GM21515 (cell line): ENCODE data around the gene MID1IP1.

ENCODE experiments used
- ATAC-seq: cut with Tn5 transposase; IDR thresholded peaks from one replicate; pipeline ENCODE4 v1.9.1; 2021; ENCODE audit not compliant: unreplicated experiment

The MID1IP1 gene

DNA sequence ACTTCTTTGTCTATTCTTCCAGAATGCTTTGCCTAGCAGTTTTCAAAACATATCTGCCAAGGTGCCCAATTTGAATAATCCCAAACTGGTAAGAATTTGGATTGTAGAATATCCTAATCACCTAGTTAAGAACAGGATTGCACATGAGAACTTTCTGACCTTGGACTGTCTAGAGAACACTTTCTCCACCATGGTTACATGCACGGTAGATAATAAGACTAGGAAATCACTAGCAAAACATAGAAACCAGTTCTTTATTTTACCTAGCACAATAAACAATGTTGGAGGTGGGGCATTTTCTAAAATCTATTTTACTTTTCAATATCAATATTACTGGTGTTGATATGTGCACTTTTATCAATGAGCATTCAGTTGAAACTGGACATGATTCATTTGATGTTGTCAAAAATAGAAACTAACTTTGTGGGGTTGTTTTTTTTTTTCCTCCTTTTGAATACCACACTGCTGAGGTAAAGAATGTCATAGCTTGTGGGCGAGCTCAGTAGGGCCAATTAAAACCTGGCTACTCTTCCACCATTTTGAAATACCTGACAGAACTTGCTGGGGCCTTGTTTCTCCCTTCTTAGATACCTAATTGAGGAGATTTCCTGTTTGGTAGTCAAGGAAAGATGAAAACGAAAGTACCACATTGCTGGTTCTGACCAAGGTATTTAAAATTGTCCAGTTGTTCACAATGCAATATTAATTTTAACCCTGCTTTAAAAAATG lies 10.4 kb downstream of the MID1IP1 start:
- no peak for ATAC-seq

DNA sequence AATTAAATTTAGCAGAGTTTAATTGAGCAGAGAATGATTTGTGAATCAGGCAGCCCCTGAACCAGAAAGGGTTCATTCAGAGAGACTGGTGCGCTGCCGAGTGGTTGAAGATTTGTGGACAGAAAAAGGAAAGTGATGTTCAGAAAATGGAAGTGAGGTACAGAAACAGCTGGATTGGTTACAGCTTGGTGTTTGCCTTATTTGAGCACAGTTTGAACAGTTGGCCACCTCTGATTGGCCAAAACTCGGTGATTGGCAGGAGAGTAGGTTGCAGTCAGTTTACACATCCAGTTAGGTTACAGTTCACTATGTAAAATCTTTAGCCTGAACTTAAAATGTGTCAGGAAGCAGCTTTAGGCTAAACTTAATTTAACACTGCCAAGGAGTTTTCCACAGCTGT lies 14.9 kb downstream of the MID1IP1 start:
- ATAC-seq, result no peak

DNA sequence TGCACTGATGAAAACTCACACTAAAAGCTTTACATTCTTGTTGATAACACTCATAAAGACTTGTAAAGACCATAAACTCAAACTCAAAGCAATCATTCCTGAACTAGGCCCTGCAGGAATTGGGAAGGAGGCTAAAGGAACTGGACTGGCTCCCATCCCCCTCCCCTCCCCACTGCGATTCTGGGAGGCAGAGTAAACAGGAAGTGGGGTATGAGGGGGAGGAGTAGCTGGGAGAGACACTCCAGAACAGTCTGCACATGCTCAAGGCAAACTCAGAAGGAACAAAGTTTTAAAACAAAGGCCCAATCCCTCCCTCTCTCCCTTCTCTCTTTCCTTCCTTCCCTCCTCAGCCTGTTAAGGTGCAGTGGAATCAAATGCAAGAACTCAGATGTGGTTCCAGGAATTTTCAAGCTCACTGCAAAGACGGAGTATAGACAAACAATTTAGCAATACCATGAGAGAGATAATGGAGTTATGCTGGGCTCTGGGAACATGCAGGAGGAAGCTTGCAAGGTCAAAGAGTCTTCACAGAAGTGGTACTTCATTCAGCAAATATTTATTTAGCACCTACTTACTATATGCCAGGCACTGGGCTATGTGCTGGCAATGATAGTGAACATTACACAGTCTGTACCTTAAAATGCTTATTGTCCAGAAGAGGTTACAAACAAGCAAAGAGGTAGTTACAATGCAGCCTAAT lies 15.9 kb downstream of the MID1IP1 start:
- no peak for ATAC-seq

DNA sequence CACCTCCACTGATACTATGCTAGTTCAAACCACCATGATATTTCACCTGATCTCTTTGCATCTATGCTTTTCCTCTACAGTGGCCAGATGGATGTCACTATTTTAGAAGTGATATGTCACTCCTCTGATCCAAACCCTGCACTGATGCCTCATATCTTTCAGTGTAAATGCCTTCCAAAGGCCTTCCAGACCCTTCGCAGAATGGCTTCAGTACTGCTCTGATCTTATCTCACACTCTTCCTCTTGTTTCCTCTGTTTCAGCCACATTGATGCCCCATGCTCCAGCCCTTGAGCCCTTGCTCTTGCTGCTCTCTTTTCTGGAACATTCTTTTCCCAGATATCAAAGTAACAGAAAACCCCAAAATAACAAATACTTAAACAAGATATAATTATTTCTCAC lies 17.9 kb downstream of the MID1IP1 start:
- no peak for ATAC-seq

DNA sequence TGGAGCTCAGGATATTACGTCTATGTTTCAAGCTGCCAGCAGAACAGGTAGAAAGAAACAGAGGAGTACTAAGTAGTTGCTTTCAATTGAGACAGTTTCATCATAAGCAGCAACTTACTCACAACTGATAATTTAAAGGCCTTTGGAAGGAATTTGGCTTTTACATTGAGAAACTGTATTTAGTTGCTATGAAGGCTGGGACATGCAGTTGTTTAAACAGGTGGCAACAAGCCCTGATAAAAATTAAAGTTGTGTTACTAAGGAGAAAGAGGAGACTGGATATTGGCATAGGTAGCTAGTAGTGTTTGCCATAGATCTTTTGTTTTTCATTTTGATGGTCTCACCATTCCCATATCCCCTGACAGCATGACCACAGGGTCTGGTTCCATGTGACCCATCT lies 18.4 kb downstream of the MID1IP1 start:
- ATAC-seq, result no peak

DNA sequence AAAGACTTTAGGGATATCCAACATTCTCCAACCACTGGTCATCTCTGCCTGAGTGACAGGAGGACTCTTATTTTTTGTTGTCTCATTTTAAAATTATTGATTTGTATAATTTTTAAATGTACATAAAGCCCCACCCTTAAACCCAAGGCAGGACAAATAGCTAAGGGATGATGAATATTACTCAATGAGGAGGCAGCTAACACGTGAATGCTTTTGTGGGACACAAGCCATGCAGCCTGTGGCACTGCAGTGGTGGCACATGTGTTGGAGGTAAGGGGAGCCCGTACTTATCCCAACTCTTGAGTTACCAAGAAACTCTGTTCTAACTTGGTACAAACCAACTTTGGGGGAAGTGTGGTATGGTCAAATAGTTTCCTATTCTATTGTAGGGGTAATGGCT lies 19.5 kb downstream of the MID1IP1 start:
- no peak for ATAC-seq

DNA sequence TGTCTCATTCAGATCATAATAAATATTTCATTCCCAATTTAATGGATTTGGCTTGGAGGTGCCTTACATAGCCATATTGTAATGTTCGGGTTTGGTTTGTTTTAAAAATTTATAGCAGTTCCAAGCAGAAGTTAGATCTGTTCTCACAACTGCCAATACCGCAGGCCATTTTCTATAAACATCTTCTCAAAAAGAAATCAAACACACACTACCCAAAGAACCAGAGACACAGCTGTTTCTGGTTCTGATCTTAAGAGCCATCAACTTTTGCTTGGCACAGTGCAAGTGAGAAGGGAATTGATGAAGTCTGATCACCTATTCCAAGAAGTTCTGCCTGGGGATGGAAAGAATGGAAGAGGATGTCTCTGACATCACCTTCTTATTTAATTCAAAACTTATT lies 22.9 kb downstream of the MID1IP1 start:
- no peak for ATAC-seq

DNA sequence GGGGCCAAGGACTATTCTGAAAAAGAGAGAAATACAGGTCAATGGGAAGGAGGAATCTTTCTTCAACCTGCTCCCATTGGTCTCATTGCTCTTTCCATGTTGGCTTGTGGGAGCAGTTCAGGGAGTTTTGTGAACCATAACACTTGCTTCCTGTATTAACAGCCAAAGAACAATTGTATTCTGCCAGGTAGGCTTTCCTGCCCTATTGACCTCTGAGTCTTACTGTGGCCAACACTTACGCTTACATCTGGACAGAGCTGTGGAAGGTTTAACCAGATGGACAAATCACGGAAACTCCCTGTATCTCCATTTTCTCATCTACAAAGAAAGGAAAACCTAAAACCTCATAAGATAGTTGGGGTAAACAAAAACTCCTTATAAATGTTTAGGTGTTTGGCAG lies 30.7 kb downstream of the MID1IP1 start:
- ATAC-seq, result no peak

DNA sequence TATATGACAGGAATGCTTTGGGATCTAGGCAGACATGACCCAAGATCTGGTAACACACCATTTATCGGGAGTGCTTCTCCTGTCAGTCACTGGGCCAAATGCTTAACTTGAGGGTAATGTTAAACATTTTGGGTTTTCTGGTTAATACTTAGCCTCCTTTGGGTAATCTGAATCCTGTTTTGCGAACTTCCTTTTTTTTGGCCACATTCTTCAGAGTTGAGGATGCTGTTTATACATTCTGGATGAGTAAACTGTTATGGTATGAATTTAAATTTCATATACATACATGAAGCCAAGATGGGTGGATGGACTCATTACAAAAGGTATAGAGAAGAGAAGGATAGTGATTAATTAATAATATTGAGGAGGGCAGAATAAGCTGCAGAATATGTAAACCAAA lies 36.1 kb downstream of the MID1IP1 start:
- no peak for ATAC-seq

DNA sequence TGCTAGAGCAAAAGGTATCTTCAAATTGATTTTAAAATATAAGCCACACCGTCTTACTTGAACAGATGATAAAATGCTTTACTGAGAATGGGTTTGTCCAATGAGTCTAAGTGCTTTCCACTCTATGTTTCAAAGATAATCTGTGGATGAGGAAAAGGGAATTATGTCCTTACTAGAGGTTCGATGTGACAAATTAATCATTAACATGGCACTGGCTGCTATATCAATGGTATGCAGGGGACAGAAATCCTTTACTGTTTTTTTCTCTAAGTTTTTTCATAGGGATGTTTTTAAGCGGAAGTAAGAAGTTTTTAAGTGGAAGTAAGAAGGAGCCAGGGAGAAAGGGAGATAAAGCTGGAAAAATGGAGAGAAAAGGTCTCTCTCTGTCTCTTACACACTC lies 38.0 kb downstream of the MID1IP1 start:
- ATAC-seq, result no peak

DNA sequence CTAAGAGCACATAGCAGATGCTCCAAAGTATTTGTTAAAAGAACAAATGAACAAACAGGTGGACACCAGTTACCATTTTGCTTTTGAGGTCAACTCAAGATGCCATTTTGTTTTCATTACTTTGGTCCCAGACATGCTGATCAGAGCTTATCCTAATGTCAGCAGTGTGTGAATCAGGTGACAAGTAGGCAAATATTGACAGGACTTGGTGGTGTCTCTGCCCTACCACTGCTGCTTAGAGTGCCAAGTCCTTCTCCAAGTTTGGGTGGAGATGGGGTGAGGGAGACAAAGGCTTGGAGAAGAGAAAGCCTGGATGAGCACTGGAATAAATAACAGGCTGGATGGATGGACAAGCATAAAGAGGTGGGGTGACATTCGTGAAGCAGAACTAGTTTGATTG lies 38.7 kb downstream of the MID1IP1 start:
- ATAC-seq, result no peak

DNA sequence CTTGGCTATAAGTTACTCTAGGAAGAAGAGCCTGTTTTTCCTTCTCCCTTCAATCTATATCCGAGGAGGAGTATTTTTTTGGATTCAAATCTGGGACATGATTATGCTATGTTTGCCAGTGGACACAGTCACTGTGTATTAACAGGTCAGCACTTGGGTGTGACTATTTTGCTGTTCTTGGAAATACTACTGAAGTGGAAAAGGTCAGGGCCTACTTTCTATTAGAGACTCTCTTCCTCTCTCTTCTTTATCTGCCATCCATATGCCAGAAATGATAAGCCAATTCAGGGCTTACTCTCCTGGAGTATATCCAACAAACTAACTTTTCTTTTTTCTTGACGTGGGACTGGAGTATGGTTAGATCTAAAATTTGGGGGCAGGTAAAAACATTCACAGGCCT lies 40.5 kb downstream of the MID1IP1 start:
- no peak for ATAC-seq

DNA sequence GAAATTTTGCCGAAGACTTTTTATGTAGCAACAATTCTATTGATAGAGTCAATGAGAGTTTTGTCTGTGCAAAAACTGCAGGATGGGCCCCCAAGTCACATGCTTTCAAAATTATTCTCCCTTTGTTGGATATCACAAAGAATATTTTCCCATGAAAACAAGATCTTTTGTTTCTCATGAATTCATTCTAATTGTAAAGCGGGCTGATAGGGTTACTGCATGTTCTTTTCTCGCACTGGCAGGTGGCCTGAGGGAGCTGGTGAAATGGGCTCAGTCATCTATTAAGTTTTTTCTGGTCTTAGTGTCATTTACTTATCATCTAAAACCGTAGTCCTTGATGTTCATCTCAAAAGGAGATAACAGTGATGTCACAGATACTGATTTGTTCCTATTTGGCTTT lies 44.2 kb downstream of the MID1IP1 start:
- no peak for ATAC-seq

DNA sequence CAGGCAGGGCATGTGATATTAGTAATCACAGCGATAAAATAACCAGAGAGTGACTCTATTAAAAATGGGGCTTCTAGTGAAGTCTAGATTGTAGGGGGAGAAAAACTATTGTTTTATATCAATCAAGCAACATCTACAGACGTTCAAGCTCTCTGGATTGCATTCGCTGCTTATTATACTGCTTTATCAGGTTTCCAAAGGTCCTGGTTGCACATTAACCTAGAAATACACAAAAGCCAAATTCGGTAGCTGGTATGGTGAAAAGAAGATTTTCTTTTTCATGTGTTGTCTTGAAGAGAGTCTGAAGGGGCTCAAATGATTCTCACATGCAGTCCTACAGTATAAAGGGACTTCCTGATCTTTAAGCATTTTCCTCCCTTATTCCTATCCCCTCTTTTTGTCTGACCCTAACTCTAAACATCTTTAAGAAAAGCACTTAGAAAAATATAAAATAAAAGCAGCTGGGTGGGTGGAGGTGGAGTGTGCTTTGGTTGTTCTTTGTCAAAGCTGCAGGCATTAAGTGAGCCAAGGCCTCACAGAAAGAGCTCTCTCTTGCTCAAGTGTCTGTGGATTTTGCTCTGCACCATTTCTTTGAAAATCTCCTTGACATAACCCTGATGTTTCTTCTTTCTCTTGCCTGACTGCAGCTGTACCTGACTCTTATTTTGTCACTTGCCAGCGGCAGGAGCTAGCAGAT lies 46.1 kb downstream of the MID1IP1 start:
- ATAC-seq, result no peak

DNA sequence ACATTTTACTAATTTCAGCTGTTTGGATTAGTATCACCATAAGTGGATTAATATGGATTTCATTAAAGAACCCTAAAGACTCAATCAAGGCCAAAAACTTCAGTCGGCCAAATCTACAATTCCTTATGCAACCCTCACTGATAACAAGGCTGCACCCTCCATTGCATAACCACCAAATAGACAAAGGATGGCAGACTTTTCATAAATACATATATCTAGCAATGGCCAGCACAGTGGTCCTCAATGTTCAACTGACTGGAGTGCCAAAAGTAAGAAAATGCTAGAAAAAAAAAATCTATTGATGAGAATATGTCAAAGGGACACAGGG lies 46.6 kb downstream of the MID1IP1 start:
- ATAC-seq, result no peak

DNA sequence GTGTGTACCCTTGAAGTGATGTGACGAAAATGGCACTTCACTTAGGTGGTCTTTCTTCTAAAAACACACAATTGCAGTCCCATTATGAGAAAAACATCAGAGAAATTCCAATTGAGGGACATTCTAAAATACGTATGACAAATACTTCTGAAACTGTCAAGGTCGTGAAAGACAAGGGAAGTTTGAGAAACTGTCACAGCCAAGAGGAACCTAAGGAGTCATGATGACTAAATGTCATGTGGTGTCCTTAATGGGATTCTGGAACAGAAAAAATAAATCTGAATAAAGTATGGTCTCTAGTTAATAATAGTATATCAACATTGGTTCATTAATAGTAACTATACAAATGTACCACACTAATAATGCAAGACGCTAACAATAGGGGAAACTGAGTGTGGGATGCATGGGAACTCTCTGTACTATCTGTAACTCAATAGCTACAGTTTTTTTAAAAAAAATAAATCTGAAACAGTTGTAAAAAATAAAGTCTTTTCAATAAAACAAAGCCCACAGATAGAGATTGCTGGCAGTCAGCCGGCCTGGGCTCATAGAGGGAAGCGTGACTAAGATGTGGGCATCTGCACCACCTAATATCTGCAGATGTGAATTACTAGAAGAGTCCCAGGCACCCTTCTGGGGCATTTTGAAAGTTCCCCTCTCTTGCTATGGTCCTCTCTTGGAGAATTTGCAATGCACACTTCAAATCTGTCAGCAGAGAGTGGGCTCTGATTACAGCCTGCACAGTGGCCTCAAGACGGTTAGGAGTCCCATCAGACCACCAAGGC lies 47.6 kb downstream of the MID1IP1 start:
- ATAC-seq, result no peak

DNA sequence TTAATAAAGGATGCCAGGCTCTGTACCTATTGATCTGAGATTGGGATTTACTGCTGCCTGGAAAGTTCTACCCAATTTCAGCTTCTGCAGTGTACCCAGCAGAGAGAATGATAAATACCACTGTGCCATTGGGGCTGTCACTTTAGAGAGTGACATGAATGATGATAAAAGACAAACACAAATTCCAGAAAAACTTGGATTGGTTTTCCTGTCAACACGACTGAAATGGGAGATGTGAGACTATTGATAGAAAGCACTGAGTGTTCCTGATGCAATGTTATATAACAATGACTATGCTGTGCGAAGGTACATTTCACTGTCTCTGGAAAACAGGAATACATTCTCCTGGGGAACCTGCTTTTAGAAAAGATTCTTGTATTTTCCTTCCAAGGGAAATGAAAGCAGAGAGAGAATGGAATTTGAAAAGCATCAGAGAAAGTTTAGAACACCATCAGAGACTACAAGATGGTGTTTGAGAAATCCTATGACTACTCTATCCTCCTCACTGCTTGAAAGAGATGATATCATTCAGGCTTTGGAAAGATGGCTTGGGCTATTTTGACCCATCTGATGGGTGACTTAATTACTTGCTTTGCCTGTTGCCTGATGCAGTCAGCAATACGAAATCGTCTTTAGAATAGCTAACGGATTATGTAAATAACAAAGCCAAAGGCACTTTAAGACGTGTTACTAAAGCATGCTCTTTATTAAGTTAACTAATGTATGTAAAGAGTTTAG lies 49.7 kb downstream of the MID1IP1 start:
- no peak for ATAC-seq

DNA sequence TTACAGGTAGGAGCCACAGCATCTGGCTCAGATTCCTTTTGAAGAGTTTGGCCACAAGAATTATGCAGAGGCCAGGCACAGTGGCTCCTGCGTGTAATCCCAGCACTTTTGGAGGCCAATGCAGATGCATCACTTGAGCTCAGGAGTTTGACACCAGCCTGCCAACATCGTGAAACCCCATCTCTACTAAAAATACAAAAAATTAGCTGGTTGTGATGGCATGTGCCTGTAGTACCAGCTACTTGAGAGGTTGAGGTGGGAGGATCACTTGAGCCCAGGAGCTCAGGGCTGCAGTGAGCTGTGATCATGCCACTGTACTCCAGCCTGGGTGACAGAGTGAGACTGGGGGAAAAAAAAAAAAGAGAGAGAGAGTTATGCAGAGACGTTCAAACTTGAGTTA lies 53.0 kb downstream of the MID1IP1 start:
- no peak for ATAC-seq
